C4-2B (cell line): ENCODE data around the gene CARMIL1.

Experiments used
- ZFX ChIP-seq: fragments of 450-650 bp; IDR thresholded peaks from 2 replicates; pipeline ENCODE4 v1.6.1; 2017
- TF ChIP-seq, protein P1 (sequence below): fragments of 450-650 bp; conservative IDR thresholded peaks from 2 replicates; pipeline ENCODE4 v1.5.1; 2017; ENCODE audit warnings: mild to moderate bottlenecking

DNA sequence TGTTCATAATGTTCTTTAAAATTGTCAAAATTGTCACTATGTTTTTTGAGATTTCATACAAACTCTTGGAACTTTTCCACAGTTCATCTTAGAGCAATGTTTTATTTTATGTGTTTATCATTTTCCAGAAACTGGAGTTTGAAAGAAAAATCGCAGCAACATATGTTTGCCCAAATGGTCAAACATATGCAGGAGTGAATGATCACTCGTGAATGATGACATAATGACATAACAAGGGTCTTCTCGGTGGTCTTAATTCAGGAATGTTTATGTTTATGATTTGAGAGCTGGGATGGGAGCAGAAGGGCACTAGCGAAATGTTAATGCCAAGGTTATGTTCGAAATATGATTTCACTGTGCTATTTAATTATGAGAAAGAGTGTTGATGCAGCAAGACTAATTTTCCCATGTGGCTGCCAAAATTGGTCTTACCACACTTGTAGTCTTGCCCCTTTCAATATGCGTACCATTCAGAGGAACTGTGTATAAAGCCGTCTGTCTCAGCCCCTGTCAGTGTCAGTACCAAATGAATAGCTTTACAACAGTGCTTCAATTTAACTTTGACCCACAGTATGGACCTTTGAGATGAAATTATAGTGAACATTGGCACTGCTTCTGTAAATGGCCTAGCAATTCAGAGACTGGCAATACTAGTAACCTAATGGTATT is 152.3 kb downstream of the CARMIL1 start:
- TF ChIP-seq, protein P1, sequence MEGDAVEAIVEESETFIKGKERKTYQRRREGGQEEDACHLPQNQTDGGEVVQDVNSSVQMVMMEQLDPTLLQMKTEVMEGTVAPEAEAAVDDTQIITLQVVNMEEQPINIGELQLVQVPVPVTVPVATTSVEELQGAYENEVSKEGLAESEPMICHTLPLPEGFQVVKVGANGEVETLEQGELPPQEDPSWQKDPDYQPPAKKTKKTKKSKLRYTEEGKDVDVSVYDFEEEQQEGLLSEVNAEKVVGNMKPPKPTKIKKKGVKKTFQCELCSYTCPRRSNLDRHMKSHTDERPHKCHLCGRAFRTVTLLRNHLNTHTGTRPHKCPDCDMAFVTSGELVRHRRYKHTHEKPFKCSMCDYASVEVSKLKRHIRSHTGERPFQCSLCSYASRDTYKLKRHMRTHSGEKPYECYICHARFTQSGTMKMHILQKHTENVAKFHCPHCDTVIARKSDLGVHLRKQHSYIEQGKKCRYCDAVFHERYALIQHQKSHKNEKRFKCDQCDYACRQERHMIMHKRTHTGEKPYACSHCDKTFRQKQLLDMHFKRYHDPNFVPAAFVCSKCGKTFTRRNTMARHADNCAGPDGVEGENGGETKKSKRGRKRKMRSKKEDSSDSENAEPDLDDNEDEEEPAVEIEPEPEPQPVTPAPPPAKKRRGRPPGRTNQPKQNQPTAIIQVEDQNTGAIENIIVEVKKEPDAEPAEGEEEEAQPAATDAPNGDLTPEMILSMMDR = no peak
- no peak for TF ChIP-seq ZFX
